NCI-H1417 (cell line): ENCODE results near the gene PLEKHA6.

Experiments used
- DNase-seq, 3 experiments: peaks; one replicate each; lab custom pipeline; 2025; lab: John Stamatoyannopoulos, UW

PLEKHA6 gene

DNA sequence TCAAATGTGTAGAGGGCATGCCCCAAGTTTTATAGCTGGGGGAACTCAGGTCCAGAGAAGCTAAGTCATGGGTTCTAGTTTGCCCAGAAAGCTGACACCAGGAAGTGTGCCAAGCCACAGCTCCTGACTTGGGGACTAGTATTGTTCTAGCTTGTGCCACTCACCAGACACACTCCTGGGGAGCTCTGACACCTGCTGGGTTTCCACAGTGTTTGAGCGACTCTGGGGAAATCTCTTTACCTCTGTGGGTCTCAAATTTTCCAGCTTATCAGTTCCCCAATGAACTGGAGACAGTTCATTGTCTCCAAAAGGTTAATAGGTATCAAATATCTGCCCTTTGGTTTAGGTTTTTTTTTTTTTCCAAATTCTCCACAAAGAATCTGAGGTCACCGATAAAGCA is 167.7 kb downstream of the PLEKHA6 start:
- DNase-seq: no peak

DNA sequence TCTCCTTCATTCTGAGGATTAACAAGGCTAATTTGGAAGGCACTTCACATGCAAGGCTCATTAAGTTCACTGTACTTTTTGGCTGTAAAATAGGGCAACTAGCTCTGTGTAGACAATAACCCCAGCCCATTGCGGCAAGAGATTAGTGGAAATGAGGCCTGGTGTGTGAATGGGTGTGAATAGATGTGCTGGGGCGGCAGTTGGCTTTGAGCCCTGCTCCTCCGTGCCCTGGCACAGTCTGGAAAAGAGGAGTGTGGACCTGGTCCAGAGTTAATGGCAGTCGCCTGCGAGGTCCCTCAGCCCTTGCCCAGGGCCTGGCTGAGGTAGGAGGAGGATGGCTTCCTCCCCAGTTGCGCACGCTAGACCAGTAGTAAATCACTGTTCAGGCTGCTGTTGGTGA is 168.3 kb downstream of the PLEKHA6 start:
- no peak for DNase-seq

DNA sequence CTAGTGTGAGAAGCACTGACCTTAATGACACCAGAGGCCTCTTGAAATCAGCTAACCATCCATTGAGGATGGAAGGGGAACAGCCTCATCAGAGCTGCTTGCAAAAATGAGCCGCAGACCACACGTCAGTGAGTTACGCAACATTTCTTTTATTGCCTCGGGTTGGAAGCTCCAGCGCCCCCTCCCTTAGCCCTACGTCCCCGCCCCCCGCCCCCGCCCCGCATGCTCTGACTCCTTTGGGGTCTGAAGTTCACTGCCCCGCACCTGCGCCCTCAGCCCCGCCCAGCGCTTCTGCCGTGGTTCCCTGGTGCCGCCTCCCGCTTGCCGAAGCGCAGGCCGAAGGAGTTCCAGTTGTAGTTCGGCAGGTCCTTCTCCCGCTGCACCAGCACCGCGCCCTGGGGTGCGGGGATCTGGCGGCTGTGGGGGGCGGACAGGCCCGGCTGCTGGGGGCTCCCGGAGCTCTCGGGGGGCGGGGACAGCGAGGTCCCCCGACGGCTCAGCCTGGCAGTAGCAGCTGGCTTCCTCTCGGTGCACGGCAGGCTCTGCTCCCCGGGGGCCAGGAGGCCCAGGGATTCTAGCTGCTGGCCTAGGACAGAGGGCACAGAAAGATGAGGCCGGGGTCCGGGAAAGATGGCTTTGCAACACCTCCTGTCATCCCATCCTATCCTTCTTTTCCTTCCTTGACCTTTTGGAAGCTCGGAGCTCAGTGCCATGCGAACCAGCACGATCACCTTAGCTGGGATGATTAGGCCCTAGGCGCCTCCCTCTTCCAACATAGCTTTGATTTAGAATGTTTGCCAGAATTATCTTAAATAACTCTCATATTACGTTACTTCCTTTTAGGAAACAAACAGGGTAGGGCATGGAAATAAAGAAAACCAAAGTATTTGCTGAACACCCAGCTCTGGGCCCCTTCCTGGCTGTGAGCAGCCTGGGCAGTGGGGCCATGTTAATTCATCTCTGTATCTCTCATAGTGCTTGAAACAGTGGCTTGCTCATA is 169.2 kb downstream of the PLEKHA6 start:
- DNase-seq: peak in 1 of 3 experiments; percentile 25

DNA sequence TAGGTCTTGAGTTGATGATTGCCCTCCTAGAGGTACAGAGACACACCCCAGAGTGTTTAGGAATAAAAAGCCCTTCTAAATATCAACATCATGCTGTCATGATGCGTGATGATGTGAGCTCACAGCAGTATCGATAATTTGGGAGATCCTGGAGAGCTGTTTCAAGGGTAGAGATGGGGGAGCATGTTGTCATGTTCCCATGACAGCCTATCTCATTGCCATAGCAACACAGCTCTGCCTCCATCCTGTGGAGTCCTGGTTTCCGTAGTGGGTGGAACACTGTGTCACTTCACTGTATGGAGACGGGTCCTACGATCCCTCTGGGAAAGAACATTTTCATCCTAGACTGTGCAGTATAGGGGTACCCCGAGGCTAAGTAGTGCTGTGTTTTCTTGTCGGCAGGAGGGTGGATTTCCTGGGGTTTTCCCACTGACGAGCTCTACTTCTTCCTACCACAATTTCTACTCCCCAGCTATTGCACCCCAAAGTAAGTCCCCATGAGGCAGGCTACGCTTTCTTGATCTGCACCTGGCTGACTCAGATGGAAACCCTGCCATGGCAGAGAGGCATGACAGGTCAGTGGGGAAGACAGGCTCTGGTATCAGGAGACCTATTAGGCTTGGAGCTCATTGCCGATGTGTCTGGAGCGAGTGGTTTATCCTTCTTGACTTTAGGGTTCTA is 170.6 kb downstream of the PLEKHA6 start:
- peak in 1 of 3 experiments; percentile 78 for DNase-seq

DNA sequence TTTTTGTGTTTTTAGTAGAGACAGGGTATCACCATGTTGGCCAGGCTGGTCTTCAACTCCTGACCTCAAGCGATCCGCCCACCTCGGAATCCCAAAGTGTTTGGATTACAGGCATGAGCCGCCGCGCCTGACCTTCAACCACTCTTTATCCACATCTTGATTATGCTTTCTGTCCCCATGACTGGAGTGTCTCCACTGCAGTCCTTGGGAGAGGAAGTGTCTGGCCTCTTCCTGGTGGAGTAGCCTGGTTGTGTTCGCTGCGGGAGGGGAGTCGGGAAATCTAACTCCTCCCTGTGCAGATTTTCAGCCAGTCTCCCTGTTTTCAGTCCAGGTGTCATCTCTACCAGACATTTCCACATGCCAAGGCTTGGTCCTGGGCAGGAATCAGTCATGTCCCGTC is 173.1 kb downstream of the PLEKHA6 start:
- no peak for DNase-seq

DNA sequence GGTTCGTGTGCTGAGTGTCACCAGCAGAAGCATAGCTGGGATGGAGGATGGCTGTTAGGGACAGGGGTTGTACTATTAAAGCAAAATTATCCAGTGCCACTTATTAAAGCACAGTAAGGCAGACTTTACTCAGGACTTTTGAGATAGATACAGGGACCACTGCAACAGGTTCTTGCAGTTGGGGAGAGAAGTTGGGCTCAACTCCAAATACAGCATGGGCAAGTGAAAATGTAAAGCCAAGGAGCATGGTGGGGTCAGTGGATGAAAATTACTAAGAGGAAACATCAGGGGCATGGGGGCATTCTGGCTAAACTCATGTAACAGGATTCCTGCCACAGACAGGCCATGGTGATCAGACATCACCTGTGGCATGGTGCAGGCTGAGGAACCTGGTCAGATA is 178.6 kb downstream of the PLEKHA6 start:
- no peak for DNase-seq

DNA sequence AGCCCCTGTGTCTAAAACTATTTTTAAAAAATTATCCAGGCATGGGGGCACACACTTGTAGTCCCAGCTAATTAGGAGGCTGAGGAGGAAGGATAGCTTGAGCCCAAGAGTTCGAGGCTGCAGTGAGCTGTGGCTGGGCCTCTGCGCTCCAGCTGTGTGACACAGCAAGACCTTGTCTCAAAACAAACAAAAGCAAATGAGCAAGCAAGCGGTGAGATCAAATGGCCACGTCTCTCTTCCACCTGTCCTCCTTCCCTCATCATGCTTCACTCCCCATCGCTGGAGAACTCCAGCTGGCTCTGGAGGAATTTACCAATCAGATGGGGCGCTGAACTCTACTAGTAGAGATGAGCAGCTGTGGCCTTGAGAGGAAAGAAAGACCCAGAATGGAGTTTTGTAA is 179.6 kb downstream of the PLEKHA6 start:
- peak in 1 of 3 experiments; percentile 16 for DNase-seq

DNA sequence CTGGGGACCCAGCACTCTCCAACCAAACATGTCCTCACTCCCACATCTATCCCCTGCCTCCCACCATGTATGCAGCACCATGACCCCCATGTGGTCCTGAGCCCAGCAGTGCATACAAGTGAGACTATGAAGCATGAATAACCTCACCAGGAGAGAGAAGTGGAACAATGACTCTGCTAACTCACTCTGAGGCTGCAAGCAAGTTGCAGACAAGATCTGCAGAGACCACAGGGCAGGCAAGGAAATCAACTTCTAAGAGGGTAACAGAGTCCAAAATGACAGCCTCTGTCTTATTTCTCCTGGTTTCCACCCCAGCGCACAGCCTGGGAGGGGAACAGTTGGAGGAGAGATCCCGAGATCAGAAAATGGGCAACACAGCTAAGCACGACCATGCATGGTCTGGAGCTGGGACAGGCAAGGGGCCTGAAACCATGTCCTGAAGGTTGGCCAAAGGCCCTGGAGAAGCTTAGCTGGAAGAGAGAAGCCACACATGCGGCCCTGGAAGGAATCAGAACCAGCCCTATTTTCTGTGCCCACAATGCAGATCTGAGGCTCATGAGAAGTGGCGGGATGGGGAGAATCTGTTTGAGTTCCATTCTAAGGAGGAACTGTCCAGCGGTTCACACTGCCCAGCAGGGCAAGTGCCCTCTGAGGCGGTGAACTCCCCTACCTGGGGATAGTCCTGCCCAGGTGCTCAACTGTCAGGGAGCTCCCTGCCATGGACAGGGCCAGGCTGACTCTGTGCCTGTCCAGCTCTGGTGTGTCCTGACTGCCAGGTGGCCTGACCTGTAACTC is 181.0 kb downstream of the PLEKHA6 start:
- DNase-seq: no peak

DNA sequence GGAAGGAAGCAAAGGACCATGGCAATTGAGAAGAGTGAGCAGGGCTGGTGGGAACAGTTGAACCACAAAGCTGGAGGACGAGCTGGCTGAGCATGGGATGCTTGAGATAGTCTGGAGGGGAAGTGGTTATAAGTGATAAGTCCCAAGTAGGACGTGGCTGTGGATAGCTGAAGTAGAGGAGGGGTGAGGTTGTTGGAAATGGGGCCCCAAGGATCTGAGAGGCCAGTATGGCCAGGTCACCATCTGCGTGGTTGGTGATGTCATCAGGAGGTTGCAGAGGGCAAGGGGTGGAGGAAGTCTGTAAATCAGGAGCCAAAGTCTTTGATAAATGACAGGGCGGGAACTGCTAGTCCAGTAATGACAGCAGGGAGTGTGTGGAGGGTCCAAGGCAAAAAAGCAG is 182.6 kb downstream of the PLEKHA6 start:
- no peak for DNase-seq

DNA sequence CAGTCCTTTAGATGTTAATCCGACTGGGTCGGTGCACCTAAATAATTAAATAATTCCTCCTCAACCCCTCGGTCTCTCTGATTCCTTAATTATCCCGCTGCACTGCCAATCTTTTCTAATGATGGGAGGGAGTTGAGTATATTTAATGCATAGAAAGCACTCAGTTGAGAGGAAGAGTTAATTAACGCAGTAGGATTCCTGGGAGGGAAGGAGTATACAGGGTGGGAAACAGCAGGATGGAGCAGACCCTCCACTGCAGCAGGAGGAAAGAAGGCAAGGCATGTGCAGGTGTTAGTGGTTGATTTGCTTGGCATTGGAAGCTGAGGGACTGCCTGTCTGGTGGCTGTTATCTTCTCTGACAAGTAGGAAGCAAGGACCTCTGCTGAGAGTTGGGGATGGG is 183.7 kb downstream of the PLEKHA6 start:
- peak in 1 of 3 experiments; percentile 65 for DNase-seq

DNA sequence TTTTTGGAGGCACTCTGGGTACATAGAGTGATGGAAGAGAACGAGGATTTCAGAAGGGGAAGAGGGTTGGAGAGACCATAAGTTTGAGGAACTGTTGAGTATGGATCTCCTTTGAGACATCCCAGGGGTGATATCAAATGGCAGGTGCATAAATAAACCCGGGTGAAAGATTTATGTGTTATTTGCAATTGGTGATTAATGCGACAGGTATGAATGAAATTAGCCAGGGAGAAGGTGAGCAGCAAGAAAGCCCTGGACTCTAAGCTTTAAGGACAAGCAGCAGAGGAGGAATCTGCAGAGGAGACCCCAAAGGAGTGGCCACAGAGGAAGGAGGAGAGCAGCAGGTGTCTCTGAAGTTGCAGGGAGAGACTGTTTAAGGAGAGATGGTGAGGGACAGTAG is 184.8 kb downstream of the PLEKHA6 start:
- DNase-seq: no peak

DNA sequence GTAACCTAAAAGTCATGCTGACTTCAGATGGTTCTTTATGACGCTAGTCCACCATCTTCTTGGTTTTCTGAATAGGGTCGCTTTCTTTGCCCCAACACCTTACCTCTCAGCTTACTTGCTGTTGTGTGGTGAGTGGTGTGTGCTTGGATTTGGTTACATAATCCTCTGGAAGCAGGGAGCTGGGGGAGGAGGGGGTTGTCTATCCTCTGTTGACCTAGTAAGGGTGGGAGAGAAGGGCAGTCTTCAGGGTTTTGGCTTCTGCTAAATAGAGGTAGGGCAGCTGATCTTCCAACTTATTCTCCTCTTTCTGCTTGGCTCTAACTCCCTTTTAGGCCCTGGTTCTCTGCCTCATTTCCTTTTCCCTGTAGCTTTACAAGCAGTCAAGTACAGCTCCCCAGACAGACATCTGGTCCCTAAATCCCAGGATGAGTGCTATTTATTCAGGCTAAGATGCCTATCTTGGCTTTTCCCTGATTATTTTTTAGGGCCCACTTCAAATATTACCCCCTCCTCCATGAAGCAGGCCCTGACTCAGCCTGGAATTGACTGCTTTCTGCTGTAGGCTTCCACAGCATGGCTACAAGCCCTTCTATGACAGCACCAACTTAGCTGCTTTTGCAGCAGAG is 187.2 kb downstream of the PLEKHA6 start:
- no peak for DNase-seq

DNA sequence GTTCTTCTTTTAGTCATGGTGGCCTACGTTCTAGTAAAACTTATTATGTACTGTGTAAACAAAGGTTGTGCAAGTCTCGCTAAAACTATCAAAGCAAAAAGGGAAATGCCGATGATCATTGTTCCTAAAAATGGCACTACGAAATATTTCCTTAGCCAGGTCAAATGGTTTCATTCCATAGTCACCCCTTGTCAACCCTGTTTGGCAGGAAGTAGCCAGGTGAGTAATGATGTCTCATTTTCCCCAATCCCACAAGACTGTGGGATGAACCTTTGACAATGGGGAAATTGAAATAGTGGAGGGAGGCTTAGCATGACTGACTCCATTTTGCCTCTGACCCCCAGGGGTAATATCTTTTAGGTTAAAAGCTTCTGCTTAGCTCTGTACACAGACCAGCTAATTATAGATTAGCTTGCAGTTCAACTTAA is 188.0 kb downstream of the PLEKHA6 start:
- DNase-seq: no peak

DNA sequence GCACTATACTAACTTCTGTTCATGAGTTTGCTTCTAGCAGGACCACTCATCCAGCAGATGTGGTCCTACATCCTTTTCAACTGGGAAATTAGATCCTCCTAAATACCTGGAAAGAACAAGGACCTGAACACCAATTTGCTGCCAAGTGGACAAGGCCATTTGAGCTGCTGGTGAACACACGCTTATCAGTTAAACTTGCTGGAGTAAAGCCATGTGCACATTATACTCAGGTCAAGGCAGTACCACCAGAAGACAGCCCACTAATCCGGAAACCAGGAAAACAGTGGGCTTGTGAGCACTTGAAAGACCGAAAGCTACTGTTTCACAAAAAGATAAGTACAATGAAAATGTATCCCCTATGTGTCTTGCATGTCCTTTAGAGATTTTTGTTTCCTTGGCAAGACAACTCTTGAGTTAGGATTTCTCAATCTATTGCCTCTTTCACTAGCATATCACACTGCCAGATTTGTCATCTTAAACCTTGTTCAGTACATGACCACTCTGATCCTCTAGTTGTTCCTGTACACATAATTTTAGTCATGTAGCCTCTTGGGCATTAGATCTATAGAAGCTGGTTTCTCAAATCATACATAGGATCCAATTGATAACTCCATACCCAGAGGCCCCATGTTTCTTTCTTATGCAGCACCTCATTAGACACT is 189.1 kb downstream of the PLEKHA6 start:
- DNase-seq: no peak

DNA sequence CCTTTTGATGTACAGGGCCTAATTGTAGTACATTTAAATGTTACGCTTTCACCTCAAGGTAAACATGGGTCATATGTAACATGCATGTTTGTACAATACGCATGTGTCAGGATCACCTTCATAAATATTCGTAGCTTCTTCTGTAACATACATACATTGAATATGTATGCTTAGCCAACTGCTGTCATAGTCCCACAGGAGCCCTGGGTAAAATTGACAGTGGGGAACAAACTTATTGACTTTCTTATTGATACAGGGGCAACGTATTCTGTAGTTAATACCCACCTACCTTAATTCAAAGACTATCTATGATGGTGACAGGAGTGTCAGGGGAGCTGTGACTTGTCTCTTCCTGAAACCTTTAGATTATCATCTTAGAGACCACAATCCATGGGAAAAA is 189.9 kb downstream of the PLEKHA6 start:
- peak in 1 of 3 experiments; percentile 20 for DNase-seq
